Heart left ventricle (tissue), 16 donors: Measurements from ENCODE around the gene SHKBP1. TPM values are rescaled to one million over a fixed set of nuclear protein-coding genes. Genes with fewer than 3 reads are reported as not detected.

Experiments
- ATAC-seq, 4 donors: fragments of 200-7000 bp; cut with Tn5 transposase; one replicate each; pipeline ENCODE4 v1.9.1; 2020 to 2022; ENCODE audit warnings: moderate library complexity in 4 of 4, mild to moderate bottlenecking in 3 of 4, moderate number of reproducible peaks in 1 of 4
- DNase-seq, 5 donors: peaks; one replicate each; pipeline ENCODE4 v3.0.0-alpha.2; 2020
- H3K27ac ChIP-seq, 12 donors: fragments of 200-600 bp; sonication (generic) in 4 of 12; one replicate each; pipeline versions ENCODE4 v1.5.0 to v1.8.0; 2016 to 2022; ENCODE audit warnings: mild to moderate bottlenecking in 2 of 12
- H3K27me3 ChIP-seq, 9 donors: fragments of 200-600 bp; sonication (generic) in 2 of 9; one replicate each; pipeline versions ENCODE4 v1.5.1 to v1.8.0; 2016 to 2022; ENCODE audit warnings: mild to moderate bottlenecking in 3 of 9
- H3K36me3 ChIP-seq, 9 donors: fragments of 200-600 bp; sonication (generic) in 2 of 9; one replicate each; pipeline versions ENCODE4 v1.5.0 to v1.8.0; 2018 to 2022; ENCODE audit warnings: mild to moderate bottlenecking in 2 of 9
- H3K4me1 ChIP-seq, 12 donors: fragments of 200-600 bp; sonication (generic) in 4 of 12; one replicate each; pipeline versions ENCODE4 v1.5.0 to v1.8.0; 2016 to 2022; ENCODE audit warnings: mild to moderate bottlenecking in 3 of 12
- H3K4me3 ChIP-seq, 12 donors: fragments of 200-600 bp; sonication (generic) in 4 of 12; one replicate each; pipeline versions ENCODE4 v1.5.0 to v1.8.0; 2017 to 2022; ENCODE audit warnings: mild to moderate bottlenecking in 9 of 12, moderate library complexity in 4 of 12
- H3K9me3 ChIP-seq, 12 donors: fragments of 200-600 bp; sonication (generic) in 4 of 12; one replicate each; pipeline versions ENCODE4 v1.5.0 to v1.8.0; 2016 to 2022; ENCODE audit warnings: mild to moderate bottlenecking in 1 of 12
- POLR2A ChIP-seq, 2 donors: fragments of 450-650 bp; IDR thresholded peaks; one replicate each; pipeline ENCODE4 v1.6.1; 2017; ENCODE audit warnings: antibody characterized with exemption in 2 of 2, mild to moderate bottlenecking in 2 of 2, moderate library complexity in 2 of 2
- WGBS, 4 donors: extraction: QIAGEN DNeasy Blood & Tissue Kit in 2 of 4; methylation state at CpG; one replicate each; pipeline versions ENCODE4 v1.1.5 to v1.1.7; 2013 to 2018; 5-methylcytosine and 5-hydroxymethylcytosine counted together
- intact Hi-C, 10 donors: fragments of 100-400 bp; cut with DNase I; formaldehyde crosslinking; loops; one replicate each; pipeline versions ENCODE4 v1.11.1 to v1.14.2; 2022
- polyA plus RNA-seq, 2 donors: library from polyadenylated mRNA; stranded (reverse); fragments of 200-250 nt; gene quantifications; one replicate each; pipeline ENCODE4 v1.2.3, GENCODE V29; 2013
- total RNA-seq, 9 donors: library from RNA; depleted of rRNA in 2 of 9; stranded (reverse); fragments of >200 nt in 2 of 9; fragmentation: NEBNext Ultra II Directional in 3 of 9; extraction: Animal tissue kit (Norgen Biotek cat#: 25700) in 3 of 9; gene quantifications; one replicate each; pipeline versions ENCODE4 v1.1.0 to v1.2.4, GENCODE V29; 2016 to 2023
- TF ChIP-seq, protein P1 (sequence below), 12 donors: fragments of 200-600 bp; sonication (generic) in 4 of 12; IDR thresholded peaks; one replicate each; pipeline versions ENCODE4 v1.5.0 to v1.8.0; 2018 to 2022; ENCODE audit warnings: antibody characterized with exemption in 12 of 12, mild to moderate bottlenecking in 5 of 12
- donor health status: ischemic (EF 13 %, LVEDD 7.1; RV severe dilation, severe dysfunction).
- donor health status: healthy with polysubstance abuse.
- donor health status: DM: no; HTN: yes; CAD: no.
- donor health status: DM: no; HTN: no; CAD: no.
- donor health status: ischemic (EF 25% LVEDD 6.9; RV normal size, moderate dysfunction).
- donor health status: ischemic (EF 25% LVEDD 5.7; RV mildly dilated, moderate dysfunction).
- donor health status: healthy.
- donor health status: DM: yes; HTN: yes; CAD: no.
- donor health status: ischemic (EF 35%, LVEDD 5.7; RV mildly dilated, moderate dysfunction).
- donor health status: nonischemic (EF 11% LVEDD 7.7; RV severe dilation, severe dysfunction).
- donor health status: DM: yes; HTN: yes; CAD: no.
- donor health status: PGD.
- donor health status: ischemic (EF 29% LVEDD 5.4; RV normal size, mild dysfunction).
- donor health status: nonischemic (EF 23%, LVEDD 6.1; RV moderate dilation, normal function).

The SHKBP1 gene
- total and polyA plus RNA-seq, 11 donors = 16.4 to 52.8 (median 22.7) TPM

DNA sequence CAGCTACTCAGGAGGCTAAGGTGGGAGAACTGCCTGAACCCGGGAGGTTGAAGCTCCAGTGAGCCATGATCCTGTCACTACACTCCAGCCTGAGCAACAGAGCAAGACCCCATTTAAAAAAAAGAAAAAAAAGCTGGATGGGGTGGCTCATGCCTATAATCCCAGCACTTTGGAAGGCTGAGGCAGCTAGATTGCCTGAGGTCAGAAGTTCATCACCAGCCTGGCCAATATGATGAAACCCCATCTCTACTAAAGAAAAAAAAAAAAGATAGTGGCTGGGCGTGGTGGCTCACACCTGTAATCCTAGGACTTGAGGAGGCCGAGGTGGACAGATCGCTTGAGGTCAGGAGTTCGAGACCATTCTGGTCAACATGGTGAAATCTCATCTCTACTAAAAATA is 39.5 kb downstream of the SHKBP1 start:
- H3K27ac ChIP-seq = peak overlapping the region in 2 of 12 donors; percentile 89 to 96
- H3K4me1 ChIP-seq = peaks cover 0 to 36% (median 12%) of the 10 kb centered on the region in 12 donors
- H3K36me3 ChIP-seq = peaks cover 0 to 84% (median 28%) of the 10 kb centered on the region in 9 donors
- no peak overlapping the region for H3K4me3 ChIP-seq
- ATAC-seq (no peak), DNase-seq (no peak)
- no peaks in the 10 kb centered on the region for H3K9me3 ChIP-seq
- intact Hi-C loops = no loop called here
- TF ChIP-seq, protein P1, sequence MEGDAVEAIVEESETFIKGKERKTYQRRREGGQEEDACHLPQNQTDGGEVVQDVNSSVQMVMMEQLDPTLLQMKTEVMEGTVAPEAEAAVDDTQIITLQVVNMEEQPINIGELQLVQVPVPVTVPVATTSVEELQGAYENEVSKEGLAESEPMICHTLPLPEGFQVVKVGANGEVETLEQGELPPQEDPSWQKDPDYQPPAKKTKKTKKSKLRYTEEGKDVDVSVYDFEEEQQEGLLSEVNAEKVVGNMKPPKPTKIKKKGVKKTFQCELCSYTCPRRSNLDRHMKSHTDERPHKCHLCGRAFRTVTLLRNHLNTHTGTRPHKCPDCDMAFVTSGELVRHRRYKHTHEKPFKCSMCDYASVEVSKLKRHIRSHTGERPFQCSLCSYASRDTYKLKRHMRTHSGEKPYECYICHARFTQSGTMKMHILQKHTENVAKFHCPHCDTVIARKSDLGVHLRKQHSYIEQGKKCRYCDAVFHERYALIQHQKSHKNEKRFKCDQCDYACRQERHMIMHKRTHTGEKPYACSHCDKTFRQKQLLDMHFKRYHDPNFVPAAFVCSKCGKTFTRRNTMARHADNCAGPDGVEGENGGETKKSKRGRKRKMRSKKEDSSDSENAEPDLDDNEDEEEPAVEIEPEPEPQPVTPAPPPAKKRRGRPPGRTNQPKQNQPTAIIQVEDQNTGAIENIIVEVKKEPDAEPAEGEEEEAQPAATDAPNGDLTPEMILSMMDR (IDR thresholded peaks at IDR 0.05) = no peak
- WGBS, 4 donors = 75 to 96% (median 88%) methylated on average over 5 of the region's 5 CpGs
- no peaks in the 10 kb centered on the region for H3K27me3 ChIP-seq

DNA sequence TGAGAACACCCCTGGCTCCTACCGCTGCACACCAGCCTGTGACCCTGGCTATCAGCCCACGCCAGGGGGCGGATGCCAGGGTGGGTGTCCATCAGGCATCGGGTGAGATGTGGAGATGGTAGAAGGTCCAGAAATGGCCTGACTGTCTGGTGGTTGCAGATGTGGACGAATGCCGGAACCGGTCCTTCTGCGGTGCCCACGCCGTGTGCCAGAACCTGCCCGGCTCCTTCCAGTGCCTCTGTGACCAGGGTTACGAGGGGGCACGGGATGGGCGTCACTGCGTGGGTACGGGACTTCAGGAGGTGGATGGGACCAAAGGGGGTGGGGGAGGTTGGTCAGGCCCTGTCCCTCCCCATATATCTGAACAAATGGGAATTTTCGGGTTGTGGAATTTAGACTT is 40.3 kb downstream of the SHKBP1 start:
- no peaks in the 10 kb centered on the region for H3K9me3 ChIP-seq
- intact Hi-C loops = no loop called here
- H3K36me3 ChIP-seq = peaks cover 0 to 87% (median 35%) of the 10 kb centered on the region in 9 donors
- peaks cover 0 to 30% (median 11%) of the 10 kb centered on the region in 12 donors for H3K4me1 ChIP-seq
- no peaks in the 10 kb centered on the region for H3K27me3 ChIP-seq
- TF ChIP-seq, protein P1 (IDR thresholded peaks at IDR 0.05) = no peak
- TF ChIP-seq POLR2A (IDR thresholded peaks at IDR 0.05) = no peak
- WGBS, 4 donors = 90 to 98% (median 94%) methylated on average over 17 of the region's 17 CpGs
- H3K4me3 ChIP-seq = no peak overlapping the region
- H3K27ac ChIP-seq = peak overlapping the region in 1 of 12 donors; percentile 11
- DNase-seq (peak in 1 of 5 donors; percentile 18), ATAC-seq (no peak)

DNA sequence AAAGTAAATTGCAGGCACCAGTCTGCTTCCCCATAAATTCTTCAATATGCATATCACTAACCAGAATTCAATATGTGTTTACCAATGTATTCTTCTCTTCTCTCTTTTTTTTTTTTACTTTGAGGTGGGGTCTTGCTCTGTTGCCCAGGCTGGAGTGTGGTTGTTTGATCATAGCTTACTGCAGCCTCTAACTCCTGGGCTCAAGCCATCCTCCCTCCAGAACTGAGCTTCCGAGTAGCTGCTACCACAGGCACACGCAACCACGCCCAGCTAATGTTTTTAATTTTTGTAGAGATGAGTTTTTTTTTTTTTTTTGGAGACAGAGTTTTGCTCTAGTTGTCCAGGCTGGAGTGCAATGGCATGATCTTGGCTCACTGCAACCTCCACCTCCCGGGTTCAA is 41.3 kb downstream of the SHKBP1 start:
- TF ChIP-seq, protein P1 (IDR thresholded peaks at IDR 0.05) = no peak
- TF ChIP-seq POLR2A (IDR thresholded peaks at IDR 0.05) = no peak
- intact Hi-C loops = no loop called here
- Histone ChIP-seq H3K4me1 (peaks cover 0 to 30% (median 11%) of the 10 kb centered on the region in 12 donors), H3K9me3 (no peaks in the 10 kb centered on the region), H3K27ac (no peak overlapping the region), H3K36me3 (peaks cover 0 to 87% (median 41%) of the 10 kb centered on the region in 9 donors), H3K27me3 (no peaks in the 10 kb centered on the region), H3K4me3 (no peak overlapping the region)
- WGBS, 4 donors = 88 to 95% (median 90%) methylated on average over 4 of the region's 4 CpGs
- no peak for ATAC-seq
- peak in 1 of 5 donors; percentile 3 for DNase-seq

DNA sequence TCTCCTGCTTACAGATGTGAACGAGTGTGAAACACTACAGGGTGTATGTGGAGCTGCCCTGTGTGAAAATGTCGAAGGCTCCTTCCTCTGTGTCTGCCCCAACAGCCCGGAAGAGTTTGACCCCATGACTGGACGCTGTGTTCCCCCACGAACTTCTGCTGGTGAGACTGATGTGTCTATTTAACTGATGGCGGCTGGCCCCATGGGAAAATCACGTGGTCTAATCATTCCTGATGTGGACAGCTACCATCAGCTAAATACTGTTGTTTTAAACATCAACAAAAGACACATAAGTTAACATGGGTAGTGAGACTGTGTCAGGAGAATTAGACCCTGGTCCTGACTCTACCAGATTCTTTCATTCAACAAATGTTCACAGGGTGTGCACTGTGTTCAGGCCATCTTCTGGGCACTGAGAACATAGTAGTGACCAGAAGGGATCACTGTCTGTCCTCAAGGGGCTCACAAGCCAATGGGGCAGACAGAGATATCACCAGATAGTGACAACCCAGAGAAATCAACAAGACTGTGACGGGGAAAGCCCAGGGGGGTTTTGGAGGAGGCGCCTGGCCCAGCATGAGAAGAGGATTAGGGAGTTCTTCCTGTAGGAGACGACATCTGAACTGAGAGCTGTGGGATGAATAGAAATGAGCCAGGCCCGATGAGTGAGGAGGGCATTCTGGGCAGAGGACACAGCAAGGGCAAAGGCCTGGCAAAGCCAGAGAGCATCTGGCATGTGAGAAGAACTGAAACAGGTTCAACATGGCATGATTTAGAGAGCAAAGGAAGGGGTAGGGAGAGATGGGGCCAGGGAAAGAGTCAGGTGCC is 42.9 kb downstream of the SHKBP1 start:
- Histone ChIP-seq H3K9me3 (no peaks in the 10 kb centered on the region), H3K27ac (peak overlapping the region; percentile 1 to 86 (median 64)), H3K36me3 (peaks cover 0 to 95% (median 54%) of the 10 kb centered on the region in 9 donors), H3K4me3 (no peak overlapping the region), H3K27me3 (no peaks in the 10 kb centered on the region), H3K4me1 (peaks cover 0 to 16% (median 7%) of the 10 kb centered on the region in 12 donors)
- ATAC-seq (peak; percentile 57 to 86 (median 64)), DNase-seq (peak in 2 of 5 donors; percentile 49 to 59)
- intact Hi-C loops = no loop called here
- 68 to 77% (median 71%) methylated on average over 10 to 11 of the region's 11 CpGs for WGBS, 4 donors
- TF ChIP-seq, protein P1 (IDR thresholded peaks at IDR 0.05) = no peak
- no peak for TF ChIP-seq POLR2A (IDR thresholded peaks at IDR 0.05)
